ENCODE measurements around the gene ABHD8.

Gene ABHD8

GRCh38 chr19:17321655-17322489, 18.6 kb upstream of the ABHD8 start:
- DNase-seq (ENCODE audit: low read depth), result no peak

- DNase-seq (ENCODE audit: low read depth), result no peak
Observed at GRCh38 chr19:17320435-17320834, 17.2 kb upstream of the ABHD8 start.

GRCh38 chr19:17319473-17320238, 16.4 kb upstream of the ABHD8 start:
- DNase-seq (ENCODE audit: low read depth), result no peak

- no peak for DNase-seq (ENCODE audit: low read depth)
Observed at GRCh38 chr19:17318966-17319365, 15.7 kb upstream of the ABHD8 start.

- DNase-seq (ENCODE audit: low read depth), result no peak
Observed at GRCh38 chr19:17314007-17314593, 10.9 kb upstream of the ABHD8 start.

- DNase-seq (ENCODE audit: low read depth), result no peak
Observed at GRCh38 chr19:17312189-17313113, 9.2 kb upstream of the ABHD8 start.

GRCh38 chr19:17311455-17312188, 8.4 kb upstream of the ABHD8 start:
- DNase-seq (ENCODE audit: low read depth), result peak; percentile 87

GRCh38 chr19:17309965-17310461, 6.8 kb upstream of the ABHD8 start:
- no peak for DNase-seq (ENCODE audit: low read depth)

- DNase-seq (ENCODE audit: low read depth), result peak; percentile 100
Observed at GRCh38 chr19:17309198-17309964, 6.2 kb upstream of the ABHD8 start, which contains the start of gene DDA1. DDA1 (plus strand) TSS chr19:17309563; CDS start chr19:17309655, 92 bp downstream.

- DNase-seq (ENCODE audit: low read depth), result no peak
Observed at GRCh38 chr19:17307876-17308377, 4.7 kb upstream of the ABHD8 start.

- DNase-seq (ENCODE audit: low read depth), result no peak
Observed at GRCh38 chr19:17306285-17306714, 3.1 kb upstream of the ABHD8 start.

GRCh38 chr19:17305517-17306284, 2.5 kb upstream of the ABHD8 start, which contains the start of gene MRPL34:
MRPL34 (plus strand) TSS chr19:17305872; CDS start chr19:17305893, 21 bp downstream.
- peak; percentile 99 for DNase-seq (ENCODE audit: low read depth)

GRCh38 chr19:17305216-17305516, 1.9 kb upstream of the ABHD8 start:
- no peak for DNase-seq (ENCODE audit: low read depth)

GRCh38 chr19:17304386-17305215, 1.4 kb upstream of the ABHD8 start:
- no peak for DNase-seq (ENCODE audit: low read depth)

- no peak for DNase-seq (ENCODE audit: low read depth)
Observed at GRCh38 chr19:17303940-17304267, 679 bp upstream of the ABHD8 start.

GRCh38 chr19:17302391-17303166, 646 bp downstream of the ABHD8 start:
- no peak for DNase-seq (ENCODE audit: low read depth)

GRCh38 chr19:17300992-17301619, 2.1 kb downstream of the ABHD8 start:
- no peak for DNase-seq (ENCODE audit: low read depth)
